HG02938 (cell line): ENCODE data around the gene RYK.

Source experiments
- ATAC-seq: cut with Tn5 transposase; IDR thresholded peaks from one replicate; pipeline ENCODE4 v1.9.1; 2021; ENCODE audit warnings: mild to moderate bottlenecking, moderate library complexity; ENCODE audit not compliant: unreplicated experiment

RYK gene

GRCh38 chr3:134155446-134155845 is 95.2 kb downstream of the RYK start:
- ATAC-seq, result no peak

- no peak for ATAC-seq
Observed at GRCh38 chr3:134153761-134154160, 96.9 kb downstream of the RYK start.

- ATAC-seq, result no peak
Observed at GRCh38 chr3:134150476-134150875, 100.2 kb downstream of the RYK start.

- no peak for ATAC-seq
Observed at GRCh38 chr3:134149286-134149685, 101.4 kb downstream of the RYK start.

GRCh38 chr3:134148534-134148933 is 102.1 kb downstream of the RYK start:
- ATAC-seq, result no peak

- no peak for ATAC-seq
Observed at GRCh38 chr3:134147411-134147810, 103.2 kb downstream of the RYK start.

GRCh38 chr3:134146666-134147065 is 104.0 kb downstream of the RYK start:
- ATAC-seq, result no peak

- no peak for ATAC-seq
Observed at GRCh38 chr3:134145183-134145582, 105.5 kb downstream of the RYK start.

GRCh38 chr3:134144694-134145093 is 106.0 kb downstream of the RYK start:
- no peak for ATAC-seq

- no peak for ATAC-seq
Observed at GRCh38 chr3:134143828-134144401, 106.7 kb downstream of the RYK start.

- no peak for ATAC-seq
Observed at GRCh38 chr3:134136604-134137003, 114.1 kb downstream of the RYK start.

- ATAC-seq, result no peak
Observed at GRCh38 chr3:134134698-134135415, 115.8 kb downstream of the RYK start.

- ATAC-seq, result no peak
Observed at GRCh38 chr3:134134240-134134639, 116.4 kb downstream of the RYK start.

GRCh38 chr3:134132961-134133360 is 117.7 kb downstream of the RYK start:
- ATAC-seq, result no peak

- no peak for ATAC-seq
Observed at GRCh38 chr3:134126153-134126552, 124.5 kb downstream of the RYK start.

- ATAC-seq, result no peak
Observed at GRCh38 chr3:134114726-134115125, 135.9 kb downstream of the RYK start.

- no peak for ATAC-seq
Observed at GRCh38 chr3:134111616-134112015, 139.0 kb downstream of the RYK start.

GRCh38 chr3:134110963-134111362 is 139.7 kb downstream of the RYK start:
- no peak for ATAC-seq
